CD4-positive, alpha-beta T cell treated with Interleukin-15 for 1 hour (primary cell): ENCODE data around the gene TUBGCP3.
"Not testable (repeated sequence)": the region's sequence is repeated elsewhere in the genome, so short reads cannot be mapped to it uniquely, and the experiment has no call there.

Source experiments
- DNase-seq: peaks from one replicate; pipeline ENCODE4 v3.0.0-alpha.2; 2020

The TUBGCP3 gene

GRCh38 chr13:112574834-112575613 is 12.9 kb downstream of the TUBGCP3 start:
- DNase-seq: no peak

- DNase-seq: no peak
These were observed 13.5 kb downstream of the TUBGCP3 start for GRCh38 chr13:112574416-112574815.

GRCh38 chr13:112573710-112574109 is 14.2 kb downstream of the TUBGCP3 start:
- DNase-seq: no peak

GRCh38 chr13:112572366-112572765 is 15.6 kb downstream of the TUBGCP3 start:
- DNase-seq: no peak

GRCh38 chr13:112569821-112570220 is 18.1 kb downstream of the TUBGCP3 start:
- no peak for DNase-seq

GRCh38 chr13:112567161-112567862 is 20.6 kb downstream of the TUBGCP3 start:
- DNase-seq: no peak

- no peak for DNase-seq
These were observed 25.1 kb downstream of the TUBGCP3 start for GRCh38 chr13:112562786-112563383.

GRCh38 chr13:112562254-112562653 is 25.7 kb downstream of the TUBGCP3 start:
- DNase-seq: no peak

- DNase-seq: no peak
These were observed 26.5 kb downstream of the TUBGCP3 start for GRCh38 chr13:112561478-112561877.

GRCh38 chr13:112558696-112559418 is 29.1 kb downstream of the TUBGCP3 start:
- no peak for DNase-seq

GRCh38 chr13:112556600-112556999 is 31.4 kb downstream of the TUBGCP3 start:
- no peak for DNase-seq

- DNase-seq: no peak
These were observed 33.6 kb downstream of the TUBGCP3 start for GRCh38 chr13:112554214-112554850.

- DNase-seq: not testable (repeated sequence)
These were observed 39.0 kb downstream of the TUBGCP3 start for GRCh38 chr13:112548975-112549374.

GRCh38 chr13:112545856-112546255 is 42.1 kb downstream of the TUBGCP3 start:
- DNase-seq: no peak

GRCh38 chr13:112532837-112533745 is 54.9 kb downstream of the TUBGCP3 start:
- no peak for DNase-seq

- no peak for DNase-seq
These were observed 56.6 kb downstream of the TUBGCP3 start for GRCh38 chr13:112531263-112531794.

- DNase-seq: no peak
These were observed 57.1 kb downstream of the TUBGCP3 start for GRCh38 chr13:112530861-112531260.

- no peak for DNase-seq
These were observed 58.7 kb downstream of the TUBGCP3 start for GRCh38 chr13:112529216-112529615.

- DNase-seq: no peak
These were observed 61.7 kb downstream of the TUBGCP3 start for GRCh38 chr13:112526146-112526853.

- DNase-seq: no peak
These were observed 62.5 kb downstream of the TUBGCP3 start for GRCh38 chr13:112525356-112525945.
